CD8-positive, alpha-beta memory T cell (primary cell): ENCODE measurements around the gene ARHGAP4. TPM values are rescaled to one million over a fixed set of nuclear protein-coding genes. Genes with fewer than 3 reads are reported as not detected.

ENCODE experiments used
- CTCF ChIA-PET: fragments of 350-600 bp; sonication (Branson Sonifier 250); formaldehyde crosslinking; loops from one replicate; lab custom pipeline; 2021; ENCODE audit warnings: antibody characterized with exemption; lab: Charles Lee
- POLR2A ChIA-PET: fragments of 350-600 bp; sonication (Branson Sonifier 250); formaldehyde crosslinking; loops from one replicate; lab custom pipeline; 2021; ENCODE audit warnings: antibody characterized with exemption; lab: Charles Lee
- DNase-seq, 5 donors: peaks; one replicate each; pipeline versions ENCODE4 v3.0.0 to v3.0.0-alpha.2; 2020 to 2022; ENCODE audit warnings: mixed read lengths in 1 of 5
- H3K27ac ChIP-seq: one replicate; pipeline ENCODE4 v1.7.0; 2013; ENCODE audit warnings: low read depth, mild to moderate bottlenecking, low read length, moderate library complexity
- H3K27me3 ChIP-seq: 2 replicates; pipeline ENCODE4 v1.7.0; 2013; ENCODE audit warnings: low read length, mild to moderate bottlenecking; ENCODE audit not compliant: insufficient read depth, poor library complexity, severe bottlenecking
- H3K36me3 ChIP-seq: 2 replicates; pipeline ENCODE4 v1.7.0; 2013; ENCODE audit warnings: mild to moderate bottlenecking, low read length, moderate library complexity; ENCODE audit not compliant: insufficient read depth
- H3K4me1 ChIP-seq: 2 replicates; pipeline ENCODE4 v1.7.0; 2013; ENCODE audit warnings: mild to moderate bottlenecking, low read length, moderate library complexity; ENCODE audit not compliant: insufficient read depth
- H3K4me3 ChIP-seq: 2 replicates; pipeline ENCODE4 v1.7.0; 2013; ENCODE audit warnings: mild to moderate bottlenecking, low read length
- H3K9me3 ChIP-seq: 2 replicates; pipeline ENCODE4 v1.7.0; 2013; ENCODE audit warnings: mild to moderate bottlenecking, low read length
- H3K27ac Mint-ChIP-seq, 8 donors: one replicate each; pipeline ENCODE4 v1.8.0; 2020 to 2021; ENCODE audit warnings: mixed read lengths in 8 of 8, mild to moderate bottlenecking in 6 of 8, inconsistent platforms in 3 of 8, moderate library complexity in 3 of 8
- H3K27me3 Mint-ChIP-seq, 2 donors: one replicate each; pipeline ENCODE4 v1.8.0; 2020 to 2021; ENCODE audit warnings: mixed read lengths in 2 of 2, mild to moderate bottlenecking in 1 of 2, moderate library complexity in 1 of 2
- H3K36me3 Mint-ChIP-seq, 3 donors: one replicate each; pipeline ENCODE4 v1.8.0; 2020 to 2021; ENCODE audit warnings: mixed read lengths in 3 of 3, inconsistent platforms in 1 of 3, mild to moderate bottlenecking in 1 of 3
- H3K4me1 Mint-ChIP-seq, 3 donors: one replicate each; pipeline ENCODE4 v1.8.0; 2020 to 2021; ENCODE audit warnings: mixed read lengths in 3 of 3, inconsistent platforms in 1 of 3, mild to moderate bottlenecking in 1 of 3
- H3K4me3 Mint-ChIP-seq, 7 donors: one replicate each; pipeline ENCODE4 v1.8.0; 2020 to 2021; ENCODE audit warnings: mixed read lengths in 7 of 7, mild to moderate bottlenecking in 6 of 7, moderate library complexity in 4 of 7, inconsistent platforms in 2 of 7
- H3K9me3 Mint-ChIP-seq, 5 donors: one replicate each; pipeline ENCODE4 v1.8.0; 2020 to 2022; ENCODE audit warnings: mixed read lengths in 5 of 5, mild to moderate bottlenecking in 3 of 5, moderate library complexity in 2 of 5, inconsistent platforms in 1 of 5
- polyA plus RNA-seq: library from polyadenylated mRNA; unstranded; fragments of 300-500 nt; fragmentation: Illumina TruSeq; gene quantifications from one replicate; pipeline ENCODE4 v1.2.3, GENCODE V29; 2021
- total RNA-seq, 2 experiments: library from RNA; stranded (reverse); gene quantifications; one replicate each; pipeline ENCODE4 v1.2.3, GENCODE V29; 2021

The ARHGAP4 gene
- total and polyA plus RNA-seq, 3 experiments from 2014 or later: 116 to 133 (median 124) TPM

DNA sequence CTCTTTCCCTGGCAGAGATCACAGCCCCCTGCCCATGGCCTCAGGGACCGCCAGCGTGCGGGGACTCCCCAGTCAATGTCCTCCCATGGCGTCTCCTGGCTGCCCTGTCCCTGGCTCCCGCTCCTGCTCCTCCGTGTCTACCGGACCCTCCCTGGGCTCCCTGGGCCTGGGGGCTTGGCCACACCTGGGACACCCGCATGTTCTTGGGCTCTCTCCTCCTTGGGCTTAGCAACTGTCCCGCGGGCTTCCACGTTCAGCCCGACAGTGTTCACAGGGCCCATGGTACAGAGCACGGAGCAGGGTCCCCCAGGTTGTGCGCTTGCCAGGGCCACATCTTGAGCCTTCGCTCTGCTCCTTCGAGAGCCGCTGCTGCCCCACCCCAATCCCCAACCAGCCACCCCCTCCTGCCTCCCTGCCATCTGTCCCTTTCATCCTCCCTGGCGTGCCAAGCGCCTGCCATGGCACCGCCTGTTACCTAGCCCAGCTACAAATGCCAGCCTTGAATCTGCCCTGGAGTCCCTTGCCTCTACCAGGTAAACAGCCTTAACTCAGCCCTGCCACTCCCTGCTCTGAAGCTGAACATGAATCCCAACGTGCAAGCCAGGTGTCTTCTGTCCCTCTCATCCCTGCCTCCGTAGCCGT lies 17.7 kb downstream of the ARHGAP4 start:
- POLR2A ChIA-PET: interaction anchor here (1.3 kb wide), 1 partner anchor 114 kb away, joined by 3 read pairs; the partner anchor contains the start of genes IDH3G and SSR4
- peaks cover 0 to 28% (median 2%) of the 10 kb centered on the region in 3 donors for H3K36me3 Mint-ChIP-seq
- H3K4me3 Mint-ChIP-seq: no peak overlapping the region
- no peak overlapping the region for H3K27ac ChIP-seq
- H3K4me1 Mint-ChIP-seq: peaks cover 21 to 33% (median 29%) of the 10 kb centered on the region in 3 donors
- CTCF ChIA-PET: interaction anchor here (0.9 kb wide), 1 partner anchor 39 kb away, joined by 3 read pairs; no protein-coding TSS in a partner anchor
- no peak overlapping the region for H3K4me3 ChIP-seq
- H3K4me1 ChIP-seq: peaks cover 26% of the 10 kb centered on the region
- peaks cover 0 to 2% (median 0%) of the 10 kb centered on the region in 5 donors for H3K9me3 Mint-ChIP-seq
- no peak for DNase-seq
- no peaks in the 10 kb centered on the region for H3K9me3 ChIP-seq
- H3K27ac Mint-ChIP-seq: peak overlapping the region in 3 of 8 donors; percentile 45 to 84 (median 78)
- no peaks in the 10 kb centered on the region for H3K27me3 ChIP-seq
- no peaks in the 10 kb centered on the region for H3K36me3 ChIP-seq
- H3K27me3 Mint-ChIP-seq: peaks cover 0 to 3% of the 10 kb centered on the region in 2 donors

DNA sequence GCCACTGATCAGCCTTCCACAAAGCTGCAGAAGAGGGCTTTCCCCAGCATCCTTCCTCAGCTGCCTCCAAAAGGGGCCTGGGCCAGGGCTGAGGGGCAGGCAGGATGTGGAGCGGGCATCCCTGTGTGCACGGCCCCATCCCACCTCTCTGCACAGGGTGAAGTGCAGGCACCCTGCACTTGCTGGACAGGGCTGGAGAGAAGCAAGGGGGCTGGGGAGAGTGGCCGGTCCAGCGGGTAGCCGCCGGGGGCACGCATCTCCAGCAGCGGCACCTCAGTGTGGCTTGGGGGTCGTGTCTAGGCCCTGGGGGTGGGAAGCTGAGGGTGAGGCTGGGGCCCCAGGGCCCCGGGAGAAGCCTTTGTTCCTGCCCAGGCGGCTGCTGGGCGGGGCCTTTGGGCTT lies 18.6 kb downstream of the ARHGAP4 start:
- Mint-ChIP-seq H3K4me3 (no peak overlapping the region), H3K36me3 (peaks cover 0 to 27% (median 2%) of the 10 kb centered on the region in 3 donors), H3K4me1 (peaks cover 25 to 39% (median 33%) of the 10 kb centered on the region in 3 donors), H3K27ac (peak overlapping the region in 2 of 8 donors; percentile 56 to 70), H3K27me3 (peaks cover 0 to 3% of the 10 kb centered on the region in 2 donors), H3K9me3 (peaks cover 0 to 2% (median 0%) of the 10 kb centered on the region in 5 donors)
- POLR2A ChIA-PET: interaction anchor here (0.8 to 2.9 kb wide), 5 partner anchors 15 to 113 kb away, joined by 3 to 21 read pairs (median 6); partner anchors contain the start of genes IDH3G, NAA10 and SSR4
- H3K36me3 ChIP-seq: no peaks in the 10 kb centered on the region
- no peaks in the 10 kb centered on the region for H3K9me3 ChIP-seq
- DNase-seq: no peak
- H3K4me1 ChIP-seq: peaks cover 26% of the 10 kb centered on the region
- H3K27me3 ChIP-seq: no peaks in the 10 kb centered on the region
- H3K27ac ChIP-seq: no peak overlapping the region
- CTCF ChIA-PET: interaction anchor here (0.9 kb wide), 1 partner anchor 40 kb away, joined by 3 read pairs; no protein-coding TSS in a partner anchor
- no peak overlapping the region for H3K4me3 ChIP-seq

DNA sequence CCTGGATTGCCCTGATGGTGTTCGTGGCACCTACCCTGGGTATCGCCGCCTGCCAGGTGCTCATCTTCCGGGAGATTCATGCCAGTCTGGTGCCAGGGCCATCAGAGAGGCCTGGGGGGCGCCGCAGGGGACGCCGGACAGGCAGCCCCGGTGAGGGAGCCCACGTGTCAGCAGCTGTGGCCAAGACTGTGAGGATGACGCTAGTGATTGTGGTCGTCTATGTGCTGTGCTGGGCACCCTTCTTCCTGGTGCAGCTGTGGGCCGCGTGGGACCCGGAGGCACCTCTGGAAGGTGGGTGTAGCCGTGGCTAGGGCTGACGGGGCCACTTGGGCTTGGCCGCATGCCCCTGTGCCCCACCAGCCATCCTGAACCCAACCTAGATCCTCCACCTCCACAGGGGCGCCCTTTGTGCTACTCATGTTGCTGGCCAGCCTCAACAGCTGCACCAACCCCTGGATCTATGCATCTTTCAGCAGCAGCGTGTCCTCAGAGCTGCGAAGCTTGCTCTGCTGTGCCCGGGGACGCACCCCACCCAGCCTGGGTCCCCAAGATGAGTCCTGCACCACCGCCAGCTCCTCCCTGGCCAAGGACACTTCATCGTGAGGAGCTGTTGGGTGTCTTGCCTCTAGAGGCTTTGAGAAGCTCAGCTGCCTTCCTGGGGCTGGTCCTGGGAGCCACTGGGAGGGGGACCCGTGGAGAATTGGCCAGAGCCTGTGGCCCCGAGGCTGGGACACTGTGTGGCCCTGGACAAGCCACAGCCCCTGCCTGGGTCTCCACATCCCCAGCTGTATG lies 19.7 kb downstream of the ARHGAP4 start:
- Histone ChIP-seq H3K4me3 (no peak overlapping the region), H3K36me3 (no peaks in the 10 kb centered on the region), H3K27me3 (no peaks in the 10 kb centered on the region), H3K27ac (no peak overlapping the region), H3K9me3 (no peaks in the 10 kb centered on the region), H3K4me1 (peaks cover 28% of the 10 kb centered on the region)
- H3K9me3 Mint-ChIP-seq: peaks cover 0 to 2% (median 0%) of the 10 kb centered on the region in 5 donors
- H3K27ac Mint-ChIP-seq: peak overlapping the region; percentile 16 to 90 (median 84)
- peak; percentile 24 to 66 (median 32) for DNase-seq
- peaks cover 29 to 42% (median 34%) of the 10 kb centered on the region in 3 donors for H3K4me1 Mint-ChIP-seq
- no peaks in the 10 kb centered on the region for H3K27me3 Mint-ChIP-seq
- peak overlapping the region in 5 of 7 donors; percentile 20 to 84 (median 46) for H3K4me3 Mint-ChIP-seq
- ChIA-PET CTCF (interaction anchor here (0.9 to 1.9 kb wide), 5 partner anchors 17 to 41 kb away, joined by 3 to 5 read pairs (median 3); no protein-coding TSS in a partner anchor), POLR2A (interaction anchor here (0.8 to 2.9 kb wide), 6 partner anchors 16 to 112 kb away, joined by 3 to 21 read pairs (median 8); partner anchors contain the start of genes ARHGAP4, IDH3G, NAA10 and SSR4)
- peaks cover 0 to 21% (median 0%) of the 10 kb centered on the region in 3 donors for H3K36me3 Mint-ChIP-seq

DNA sequence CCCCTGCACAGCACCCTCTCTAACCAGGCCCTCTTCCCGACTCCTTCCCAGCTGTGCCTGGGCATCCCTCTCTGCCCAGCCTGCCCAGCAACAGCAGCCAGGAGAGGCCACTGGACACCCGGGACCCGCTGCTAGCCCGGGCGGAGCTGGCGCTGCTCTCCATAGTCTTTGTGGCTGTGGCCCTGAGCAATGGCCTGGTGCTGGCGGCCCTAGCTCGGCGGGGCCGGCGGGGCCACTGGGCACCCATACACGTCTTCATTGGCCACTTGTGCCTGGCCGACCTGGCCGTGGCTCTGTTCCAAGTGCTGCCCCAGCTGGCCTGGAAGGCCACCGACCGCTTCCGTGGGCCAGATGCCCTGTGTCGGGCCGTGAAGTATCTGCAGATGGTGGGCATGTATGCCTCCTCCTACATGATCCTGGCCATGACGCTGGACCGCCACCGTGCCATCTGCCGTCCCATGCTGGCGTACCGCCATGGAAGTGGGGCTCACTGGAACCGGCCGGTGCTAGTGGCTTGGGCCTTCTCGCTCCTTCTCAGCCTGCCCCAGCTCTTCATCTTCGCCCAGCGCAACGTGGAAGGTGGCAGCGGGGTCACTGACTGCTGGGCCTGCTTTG lies 20.5 kb downstream of the ARHGAP4 start:
- H3K4me1 Mint-ChIP-seq: peaks cover 34 to 49% (median 42%) of the 10 kb centered on the region in 3 donors
- CTCF ChIA-PET: interaction anchor here (0.9 to 1.9 kb wide), 3 partner anchors 19 to 41 kb away, joined by 3 to 5 read pairs (median 3); no protein-coding TSS in a partner anchor
- H3K36me3 Mint-ChIP-seq: peaks cover 0 to 21% (median 0%) of the 10 kb centered on the region in 3 donors
- H3K27me3 Mint-ChIP-seq: peaks cover 0 to 2% of the 10 kb centered on the region in 2 donors
- Histone ChIP-seq H3K36me3 (no peaks in the 10 kb centered on the region), H3K27me3 (no peaks in the 10 kb centered on the region), H3K9me3 (no peaks in the 10 kb centered on the region), H3K27ac (no peak overlapping the region), H3K4me1 (peaks cover 33% of the 10 kb centered on the region), H3K4me3 (no peak overlapping the region)
- POLR2A ChIA-PET: interaction anchor here (2.1 to 2.9 kb wide), 3 partner anchors 17 to 22 kb away, joined by 11 to 21 read pairs (median 15); partner anchors contain the start of gene ARHGAP4
- peak overlapping the region in 7 of 8 donors; percentile 69 to 90 (median 87) for H3K27ac Mint-ChIP-seq
- peaks cover 0 to 2% (median 0%) of the 10 kb centered on the region in 5 donors for H3K9me3 Mint-ChIP-seq
- peak overlapping the region in 5 of 7 donors; percentile 38 to 84 (median 64) for H3K4me3 Mint-ChIP-seq
- no peak for DNase-seq

DNA sequence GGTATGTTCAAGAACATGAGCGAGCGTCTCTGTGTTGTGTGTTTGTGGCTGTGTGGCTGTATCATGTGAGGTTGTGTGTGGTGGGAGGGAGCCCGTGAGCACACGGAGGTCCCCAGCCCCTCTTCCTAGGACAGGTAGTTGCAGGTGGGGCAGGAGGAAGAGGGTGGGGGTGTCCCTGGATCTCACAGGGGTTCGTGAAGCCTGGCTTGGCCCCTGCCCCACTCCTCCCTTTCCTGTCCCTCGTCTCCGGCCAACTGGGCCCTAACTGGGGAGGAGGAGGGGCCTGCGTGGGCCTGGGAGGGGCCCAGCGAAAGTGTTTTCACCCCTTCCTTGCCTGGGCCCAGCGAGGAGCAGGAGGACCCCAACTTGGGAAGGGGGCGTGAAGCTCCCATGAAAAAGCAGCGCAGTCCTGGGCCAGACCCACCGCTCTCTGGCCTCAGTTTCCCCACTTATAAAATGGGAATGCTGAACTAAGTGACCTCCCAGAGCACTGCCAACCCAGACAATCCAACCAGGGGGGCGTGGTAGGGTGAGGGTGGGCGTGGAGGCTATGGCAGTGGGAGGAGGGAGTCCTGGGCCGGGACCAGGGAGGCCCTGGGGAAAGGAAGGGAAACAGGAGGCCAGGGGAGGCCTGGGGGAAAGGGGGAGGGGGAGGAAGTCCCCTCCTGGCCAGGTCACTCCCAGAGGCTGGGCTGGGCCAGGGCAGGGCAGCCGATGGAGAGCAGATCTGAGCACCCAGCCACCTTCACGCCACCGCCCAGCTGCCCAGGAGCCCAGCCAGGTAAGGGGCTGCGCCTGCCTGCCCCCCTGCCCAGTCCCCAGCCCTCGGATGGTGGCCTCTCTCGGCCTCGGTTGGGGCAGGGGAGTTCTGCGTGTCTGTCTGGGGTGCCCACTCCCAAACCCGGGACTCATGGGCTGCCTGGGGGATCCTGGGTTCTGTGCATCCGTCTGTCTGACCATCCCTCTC lies 21.8 kb downstream of the ARHGAP4 start, which contains the start of gene AVPR2:
Gene AVPR2, plus strand, starts transcription at position 683 of the 967 bp plus-strand sequence. CDS start 473 bp downstream, outside the sequence.
- Histone ChIP-seq H3K4me1 (peaks cover 35% of the 10 kb centered on the region), H3K4me3 (no peak within 1 kb of the TSS), H3K36me3 (no peaks in the 10 kb centered on the region), H3K9me3 (no peaks in the 10 kb centered on the region), H3K27ac (no peak within 1 kb of the TSS), H3K27me3 (no peaks in the 10 kb centered on the region)
- ChIA-PET CTCF (no interaction called here), POLR2A (interaction anchor here (0.6 kb wide), 1 partner anchor 35 kb away, joined by 6 read pairs; no protein-coding TSS in a partner anchor)
- Mint-ChIP-seq H3K4me1 (peaks cover 35 to 51% (median 44%) of the 10 kb centered on the region in 3 donors), H3K4me3 (peak within 1 kb of the TSS; percentile 49 to 68 (median 62)), H3K9me3 (peaks cover 0 to 2% (median 0%) of the 10 kb centered on the region in 5 donors), H3K27me3 (peaks cover 0 to 3% of the 10 kb centered on the region in 2 donors), H3K27ac (peak within 1 kb of the TSS in 6 of 8 donors; percentile 43 to 82 (median 64)), H3K36me3 (peaks cover 0 to 17% (median 0%) of the 10 kb centered on the region in 3 donors)
- DNase-seq: no peak

GRCh38 chrX:153903238-153903980 lies 22.7 kb downstream of the ARHGAP4 start:
- Mint-ChIP-seq H3K27ac (peak overlapping the region in 5 of 8 donors; percentile 43 to 82 (median 52)), H3K4me1 (peaks cover 35 to 51% (median 44%) of the 10 kb centered on the region in 3 donors), H3K9me3 (peaks cover 0 to 1% (median 0%) of the 10 kb centered on the region in 5 donors), H3K27me3 (peaks cover 0 to 3% of the 10 kb centered on the region in 2 donors), H3K4me3 (peak overlapping the region; percentile 41 to 76 (median 64)), H3K36me3 (peaks cover 0 to 11% (median 0%) of the 10 kb centered on the region in 3 donors)
- H3K9me3 ChIP-seq: no peaks in the 10 kb centered on the region
- no peak overlapping the region for H3K27ac ChIP-seq
- H3K4me3 ChIP-seq: no peak overlapping the region
- no peaks in the 10 kb centered on the region for H3K27me3 ChIP-seq
- POLR2A ChIA-PET: interaction anchor here (0.6 kb wide), 1 partner anchor 36 kb away, joined by 6 read pairs; no protein-coding TSS in a partner anchor
- H3K36me3 ChIP-seq: no peaks in the 10 kb centered on the region
- CTCF ChIA-PET: no interaction called here
- DNase-seq: no peak
- H3K4me1 ChIP-seq: peaks cover 35% of the 10 kb centered on the region
